Suprapubic skin (tissue), 4 donors: Measurements from ENCODE around the gene RNF40.

ENCODE experiments used
- CTCF ChIP-seq, 2 donors: fragments of 200-600 bp in 1 of 2; fragments of 450-650 bp in 1 of 2; sonication (generic) in 1 of 2; IDR thresholded peaks; one replicate each; pipeline ENCODE4 v1.5.1; 2016 to 2019; ENCODE audit warnings: antibody characterized with exemption in 2 of 2, mild to moderate bottlenecking in 1 of 2, moderate library complexity in 1 of 2
- EP300 ChIP-seq: sonication (generic); formaldehyde crosslinking; IDR thresholded peaks from one replicate; pipeline ENCODE4 v1.6.1; 2017; ENCODE audit warnings: antibody characterized with exemption
- POLR2A ChIP-seq, 2 donors: fragments of 450-650 bp; IDR thresholded peaks; one replicate each; pipeline ENCODE4 v1.6.1; 2017; ENCODE audit warnings: antibody characterized with exemption in 2 of 2, mild to moderate bottlenecking in 2 of 2, moderate library complexity in 2 of 2
- POLR2AphosphoS5 ChIP-seq, 3 donors: sonication (generic); formaldehyde crosslinking; IDR thresholded peaks; one replicate each; pipeline ENCODE4 v1.6.1; 2017; ENCODE audit warnings: antibody characterized with exemption in 3 of 3

GRCh38 chr16:30750876-30751465, 11.2 kb upstream of the RNF40 start:
- TF ChIP-seq CTCF (IDR thresholded peaks at IDR 0.05), result no peak
- no peak for TF ChIP-seq EP300
- no peak for TF ChIP-seq POLR2A (IDR thresholded peaks at IDR 0.05)
- no peak for TF ChIP-seq POLR2AphosphoS5 (IDR thresholded peaks at IDR 0.05)
